ENCODE results near the gene TAS2R31. TPM values are rescaled to one million over a fixed set of nuclear protein-coding genes. Genes with fewer than 3 reads are reported as not detected.

The TAS2R31 gene
- total RNA-seq, 1 donor from 2014 or later, result 1.9 TPM

GRCh38 chr12:10994307-10994706 lies 36.9 kb downstream of the TAS2R31 start:
- DNase-seq (no peak), ATAC-seq (no peak)
- Histone ChIP-seq H3K27ac (no peak overlapping the region), H3K36me3 (peaks cover 5% of the 10 kb centered on the region), H3K27me3 (ENCODE audit: low read depth) (no peaks in the 10 kb centered on the region), H3K9me3 (no peaks in the 10 kb centered on the region), H3K4me1 (no peaks in the 10 kb centered on the region), H3K4me3 (no peak overlapping the region)
- no peak for TF ChIP-seq CTCF (IDR thresholded peaks at IDR 0.05)
- intact Hi-C loops (cut with DNase I), result no loop called here

GRCh38 chr12:10989107-10989506 lies 42.1 kb downstream of the TAS2R31 start:
- H3K27ac ChIP-seq, result no peak overlapping the region
- H3K4me1 ChIP-seq, result no peaks in the 10 kb centered on the region
- DNase-seq, result no peak
- H3K27me3 ChIP-seq (ENCODE audit: low read depth), result no peaks in the 10 kb centered on the region
- ATAC-seq, result no peak
- no peak overlapping the region for H3K4me3 ChIP-seq
- peaks cover 3% of the 10 kb centered on the region for H3K36me3 ChIP-seq
- H3K9me3 ChIP-seq, result no peaks in the 10 kb centered on the region
- TF ChIP-seq CTCF (IDR thresholded peaks at IDR 0.05), result no peak
- intact Hi-C loops (cut with DNase I), result no loop called here

GRCh38 chr12:10986812-10987211 lies 44.4 kb downstream of the TAS2R31 start, which contains the start of gene TAS2R50:
Gene TAS2R50 (minus strand): TSS chr12:10986912. CDS start chr12:10986860, 52 bp downstream.
- Histone ChIP-seq H3K36me3 (no peaks in the 10 kb centered on the region), H3K4me1 (no peaks in the 10 kb centered on the region), H3K4me3 (no peak within 1 kb of the TSS), H3K27ac (no peak within 1 kb of the TSS), H3K9me3 (no peaks in the 10 kb centered on the region), H3K27me3 (ENCODE audit: low read depth) (no peaks in the 10 kb centered on the region)
- ATAC-seq, result no peak
- no peak for DNase-seq
- intact Hi-C loops (cut with DNase I), result no loop called here
- TF ChIP-seq CTCF (IDR thresholded peaks at IDR 0.05), result no peak

GRCh38 chr12:10982244-10982643 lies 49.0 kb downstream of the TAS2R31 start:
- no peak overlapping the region for H3K27ac ChIP-seq

More at GRCh38 chr12:10982244-10982643, 49.0 kb downstream of the TAS2R31 start:
- ATAC-seq (no peak), DNase-seq (no peak)
- intact Hi-C loops (cut with DNase I), result no loop called here
- Histone ChIP-seq H3K4me3 (no peak overlapping the region), H3K4me1 (no peaks in the 10 kb centered on the region), H3K27me3 (ENCODE audit: low read depth) (no peaks in the 10 kb centered on the region), H3K9me3 (no peaks in the 10 kb centered on the region), H3K36me3 (no peaks in the 10 kb centered on the region)
- no peak for TF ChIP-seq CTCF (IDR thresholded peaks at IDR 0.05)

Other genes starting within 250 kb of the TAS2R31 start
- not detected for gene TAS2R7, start 228.8 kb downstream of the TAS2R31 start, total RNA-seq
- not detected for gene TAS2R8, start 224.1 kb downstream of the TAS2R31 start, total RNA-seq
- gene TAS2R9, start 221.2 kb downstream of the TAS2R31 start, total RNA-seq, result not detected
- gene TAS2R10, start 205.0 kb downstream of the TAS2R31 start, total RNA-seq, result 0.35 TPM
- gene PRR4, start 181.9 kb downstream of the TAS2R31 start, total RNA-seq, result 1.7 TPM
- gene PRH1, start 147.2 kb downstream of the TAS2R31 start, total RNA-seq, result 13.9 TPM
- gene TAS2R13, start 121.8 kb downstream of the TAS2R31 start, total RNA-seq, result 0.92 TPM
- gene PRH2, start 102.2 kb downstream of the TAS2R31 start, total RNA-seq, result not detected
- 1.2 TPM for gene TAS2R14, start 92.1 kb downstream of the TAS2R31 start, total RNA-seq
- 0.50 TPM for gene TAS2R50, start 44.5 kb downstream of the TAS2R31 start, total RNA-seq
- 1.3 TPM for gene TAS2R20, start 33.1 kb downstream of the TAS2R31 start, total RNA-seq
- 2.8 TPM for gene TAS2R19, start 8.8 kb downstream of the TAS2R31 start, total RNA-seq
- gene TAS2R46, start 30.9 kb upstream of the TAS2R31 start, total RNA-seq, result 1.7 TPM
- gene TAS2R43, start 60.9 kb upstream of the TAS2R31 start, total RNA-seq, result not detected
- gene TAS2R30, start 103.2 kb upstream of the TAS2R31 start, total RNA-seq, result 3.9 TPM
- gene SMIM10L1, start 139.8 kb upstream of the TAS2R31 start, total RNA-seq, result 8.4 TPM
- not detected for gene TAS2R42, start 155.5 kb upstream of the TAS2R31 start, total RNA-seq
- not detected for gene PRB3, start 238.3 kb upstream of the TAS2R31 start, total RNA-seq